PC-9 (cell line): ENCODE data around the gene ROBO2. TPM values are rescaled to one million over a fixed set of nuclear protein-coding genes. Genes with fewer than 3 reads are reported as not detected.

Experiments used
- BruUV-seq: library from RNA; stranded (reverse); fragments of 400-500 nt; replicated peaks from 2 replicates; lab custom pipeline; 2021; lab: Mats Ljungman, UMichigan
- CTCF ChIA-PET: fragments of 300-600 bp; sonication (Branson Sonifier 250); formaldehyde crosslinking; loops from one replicate; lab custom pipeline; 2022; ENCODE audit warnings: antibody characterized with exemption; lab: Charles Lee
- POLR2A ChIA-PET: fragments of 300-600 bp; sonication (Branson Sonifier 250); formaldehyde crosslinking; loops from one replicate; lab custom pipeline; 2022; ENCODE audit warnings: antibody characterized with exemption; ENCODE audit not compliant: unreplicated experiment; lab: Charles Lee
- DNase-seq, 2 experiments: peaks; one replicate each; pipeline versions ENCODE4 v3.0.0 to v3.0.0-alpha.2; 2015 to 2022; ENCODE audit warnings: mixed read lengths in 1 of 2
- H2AFZ ChIP-seq: fragments of 200-600 bp; sonication (generic); 2 replicates; pipeline ENCODE4 v1.8.1; 2017; ENCODE audit warnings: antibody characterized with exemption
- H3F3A ChIP-seq: fragments of 200-600 bp; sonication (generic); 2 replicates; pipeline ENCODE4 v1.8.1; 2017; ENCODE audit warnings: antibody characterized with exemption, mild to moderate bottlenecking, low read depth; ENCODE audit not compliant: insufficient read depth
- H3K27ac ChIP-seq: fragments of 200-600 bp; sonication (generic); 2 replicates; pipeline ENCODE4 v1.6.1; 2016; ENCODE audit warnings: mixed run types
- H3K27me3 ChIP-seq: fragments of 200-600 bp; sonication (generic); 2 replicates; pipeline ENCODE4 v1.6.1; 2016; ENCODE audit warnings: low read depth, mixed run types; ENCODE audit not compliant: insufficient read depth
- H3K36me3 ChIP-seq: fragments of 200-600 bp; sonication (generic); 2 replicates; pipeline ENCODE4 v1.6.1; 2016; ENCODE audit warnings: low read depth, mixed run types
- H3K4me1 ChIP-seq: fragments of 200-600 bp; sonication (generic); replicated peaks from 2 replicates; pipeline ENCODE4 v1.6.1; 2016; ENCODE audit warnings: mixed run types; ENCODE audit not compliant: insufficient read depth
- H3K4me2 ChIP-seq: fragments of 200-600 bp; sonication (generic); 2 replicates; pipeline ENCODE4 v1.6.1; 2017; ENCODE audit warnings: mixed run types
- H3K4me3 ChIP-seq: fragments of 200-600 bp; sonication (generic); 2 replicates; pipeline ENCODE4 v1.6.1; 2016; ENCODE audit warnings: mixed run types
- H3K79me2 ChIP-seq: fragments of 200-600 bp; sonication (generic); 2 replicates; pipeline ENCODE4 v1.6.1; 2017; ENCODE audit warnings: low read depth, mixed run types
- H3K9me2 ChIP-seq: fragments of 200-600 bp; sonication (generic); 2 replicates; pipeline ENCODE4 v1.8.1; 2017; ENCODE audit warnings: mild to moderate bottlenecking; ENCODE audit not compliant: insufficient read depth
- H3K9me3 ChIP-seq: fragments of 200-600 bp; sonication (generic); 2 replicates; pipeline ENCODE4 v1.8.1; 2016; ENCODE audit warnings: low read depth; ENCODE audit not compliant: insufficient read depth
- H4K20me1 ChIP-seq: fragments of 200-600 bp; sonication (generic); 2 replicates; pipeline ENCODE4 v1.8.1; 2017; ENCODE audit not compliant: insufficient read depth
- CTCF ChIP-seq: fragments of 200-600 bp; sonication (generic); conservative IDR thresholded peaks from 2 replicates; pipeline ENCODE4 v1.6.1; 2017; ENCODE audit warnings: mixed run types, antibody characterized with exemption, mild to moderate bottlenecking, moderate library complexity
- EZH2 ChIP-seq: fragments of 200-600 bp; sonication (generic); IDR thresholded peaks from 2 replicates; pipeline ENCODE4 v1.8.0; 2017; ENCODE audit warnings: antibody characterized with exemption, low read depth
- intact Hi-C: fragments of 100-400 bp; cut with micrococcal nuclease; formaldehyde crosslinking; loops from one replicate; pipeline ENCODE4 v1.10.0; 2022; ENCODE audit not compliant: unreplicated experiment
- total RNA-seq: library from RNA; stranded (reverse); gene quantifications from 2 replicates; pipeline ENCODE4 v1.2.3, GENCODE V29; 2021

ROBO2 gene
- total RNA-seq, 1 experiment from 2014 or later = 0.39 TPM

GRCh38 chr3:77595371-77595870 lies 555.5 kb downstream of the ROBO2 start:
- ChIA-PET CTCF (no interaction called here), POLR2A (no interaction called here)
- Histone ChIP-seq H3K27me3 (no peaks in the 10 kb centered on the region), H3K79me2 (no peaks in the 10 kb centered on the region), H4K20me1 (no peaks in the 10 kb centered on the region), H3K4me1 (no peaks in the 10 kb centered on the region), H3K4me3 (no peak overlapping the region), H3F3A (no peaks in the 10 kb centered on the region), H3K36me3 (no peaks in the 10 kb centered on the region), H3K9me2 (no peaks in the 10 kb centered on the region), H3K27ac (no peak overlapping the region), H3K4me2 (no peak overlapping the region), H2AFZ (no peak overlapping the region), H3K9me3 (no peaks in the 10 kb centered on the region)
- TF ChIP-seq CTCF (no peak), EZH2 (no peak)
- BruUV-seq = no TSS peak
- intact Hi-C loops = no loop called here
- no peak for DNase-seq

- H3K36me3 ChIP-seq = no peaks in the 10 kb centered on the region
- no peaks in the 10 kb centered on the region for H3K9me2 ChIP-seq
- CTCF ChIA-PET = no interaction called here
- no peak overlapping the region for H3K4me3 ChIP-seq
- no peak overlapping the region for H2AFZ ChIP-seq
- H3K9me3 ChIP-seq = no peaks in the 10 kb centered on the region
- no peak overlapping the region for H3K27ac ChIP-seq
- no peaks in the 10 kb centered on the region for H3K27me3 ChIP-seq
- DNase-seq = no peak
- BruUV-seq = no TSS peak
- H4K20me1 ChIP-seq = no peaks in the 10 kb centered on the region
- POLR2A ChIA-PET = no interaction called here
- no peak overlapping the region for H3K4me2 ChIP-seq
- H3K79me2 ChIP-seq = no peaks in the 10 kb centered on the region
- intact Hi-C loops = no loop called here
- no peaks in the 10 kb centered on the region for H3K4me1 ChIP-seq
- TF ChIP-seq EZH2 (no peak), CTCF (no peak)
- no peaks in the 10 kb centered on the region for H3F3A ChIP-seq
Measured at GRCh38 chr3:77599948-77600347, 560.0 kb downstream of the ROBO2 start.

- no peaks in the 10 kb centered on the region for H3K9me2 ChIP-seq
- POLR2A ChIA-PET = no interaction called here
- no peak overlapping the region for H3K4me3 ChIP-seq
- no peaks in the 10 kb centered on the region for H3K27me3 ChIP-seq
- H4K20me1 ChIP-seq = no peaks in the 10 kb centered on the region
- no peaks in the 10 kb centered on the region for H3K79me2 ChIP-seq
- DNase-seq = no peak
- no peaks in the 10 kb centered on the region for H3K9me3 ChIP-seq
- no peaks in the 10 kb centered on the region for H3K36me3 ChIP-seq
- H2AFZ ChIP-seq = no peak overlapping the region
- CTCF ChIA-PET = no interaction called here
- H3F3A ChIP-seq = no peaks in the 10 kb centered on the region
- no peak overlapping the region for H3K4me2 ChIP-seq
- intact Hi-C loops = no loop called here
- no TSS peak for BruUV-seq
- no peaks in the 10 kb centered on the region for H3K4me1 ChIP-seq
- TF ChIP-seq EZH2 = no peak
- TF ChIP-seq CTCF = no peak
- no peak overlapping the region for H3K27ac ChIP-seq
Measured at GRCh38 chr3:77601823-77602415, 562.0 kb downstream of the ROBO2 start.
